HG03064 (cell line): ENCODE data around the gene SRSF8.

Experiments used
- ATAC-seq: cut with Tn5 transposase; IDR thresholded peaks from one replicate; pipeline ENCODE4 v1.9.1; 2021; ENCODE audit warnings: low read depth; ENCODE audit not compliant: unreplicated experiment

Gene SRSF8

GRCh38 chr11:95067841-95068219 is 1.1 kb downstream of the SRSF8 start:
- ATAC-seq, result no peak

GRCh38 chr11:95068549-95068948 is 1.8 kb downstream of the SRSF8 start:
- peak; percentile 71 for ATAC-seq

- ATAC-seq, result no peak
Observed at GRCh38 chr11:95070471-95070870, 3.8 kb downstream of the SRSF8 start.

GRCh38 chr11:95072948-95073347 is 6.2 kb downstream of the SRSF8 start:
- ATAC-seq, result no peak

GRCh38 chr11:95074792-95075563 is 8.3 kb downstream of the SRSF8 start:
- ATAC-seq, result no peak

- no peak for ATAC-seq
Observed at GRCh38 chr11:95076416-95076815, 9.7 kb downstream of the SRSF8 start.

GRCh38 chr11:95076981-95077380 is 10.3 kb downstream of the SRSF8 start:
- no peak for ATAC-seq

- ATAC-seq, result no peak
Observed at GRCh38 chr11:95078526-95078925, 11.8 kb downstream of the SRSF8 start.

- no peak for ATAC-seq
Observed at GRCh38 chr11:95081010-95081409, 14.3 kb downstream of the SRSF8 start.

- no peak for ATAC-seq
Observed at GRCh38 chr11:95081412-95081811, 14.7 kb downstream of the SRSF8 start.

- no peak for ATAC-seq
Observed at GRCh38 chr11:95082576-95083001, 15.9 kb downstream of the SRSF8 start.

- peak; percentile 51 for ATAC-seq
Observed at GRCh38 chr11:95084509-95084908, 17.8 kb downstream of the SRSF8 start.

GRCh38 chr11:95085117-95085816 is 18.5 kb downstream of the SRSF8 start:
- ATAC-seq, result no peak

GRCh38 chr11:95086151-95086550 is 19.4 kb downstream of the SRSF8 start:
- no peak for ATAC-seq

GRCh38 chr11:95086836-95087570 is 20.3 kb downstream of the SRSF8 start:
- no peak for ATAC-seq

GRCh38 chr11:95088946-95089619 is 22.4 kb downstream of the SRSF8 start:
- ATAC-seq, result peak; percentile 21

GRCh38 chr11:95089620-95090542 is 23.2 kb downstream of the SRSF8 start, which contains the start of gene ENDOD1:
TSS of gene ENDOD1 (plus strand) at chr11:95089846. CDS start at chr11:95089928, 82 bp downstream.
- peak; percentile 85 for ATAC-seq

GRCh38 chr11:95091663-95092180 is 25.0 kb downstream of the SRSF8 start:
- ATAC-seq, result no peak

- no peak for ATAC-seq
Observed at GRCh38 chr11:95092549-95093324, 26.0 kb downstream of the SRSF8 start.
